Purkinje cell (primary cell): ENCODE data around the gene SPG7. TPM values are rescaled to one million over a fixed set of nuclear protein-coding genes. Genes with fewer than 3 reads are reported as not detected.

Experiments
- polyA plus RNA-seq: library from polyadenylated mRNA; unstranded; fragments of >200 nt; fragmentation: Nextera tagmentation; gene quantifications from 2 replicates; pipeline ENCODE4 v1.2.1, GENCODE V29; 2014

Gene SPG7
- 11.3 and 21.1 TPM in 2 replicates for polyA plus RNA-seq

DNA sequence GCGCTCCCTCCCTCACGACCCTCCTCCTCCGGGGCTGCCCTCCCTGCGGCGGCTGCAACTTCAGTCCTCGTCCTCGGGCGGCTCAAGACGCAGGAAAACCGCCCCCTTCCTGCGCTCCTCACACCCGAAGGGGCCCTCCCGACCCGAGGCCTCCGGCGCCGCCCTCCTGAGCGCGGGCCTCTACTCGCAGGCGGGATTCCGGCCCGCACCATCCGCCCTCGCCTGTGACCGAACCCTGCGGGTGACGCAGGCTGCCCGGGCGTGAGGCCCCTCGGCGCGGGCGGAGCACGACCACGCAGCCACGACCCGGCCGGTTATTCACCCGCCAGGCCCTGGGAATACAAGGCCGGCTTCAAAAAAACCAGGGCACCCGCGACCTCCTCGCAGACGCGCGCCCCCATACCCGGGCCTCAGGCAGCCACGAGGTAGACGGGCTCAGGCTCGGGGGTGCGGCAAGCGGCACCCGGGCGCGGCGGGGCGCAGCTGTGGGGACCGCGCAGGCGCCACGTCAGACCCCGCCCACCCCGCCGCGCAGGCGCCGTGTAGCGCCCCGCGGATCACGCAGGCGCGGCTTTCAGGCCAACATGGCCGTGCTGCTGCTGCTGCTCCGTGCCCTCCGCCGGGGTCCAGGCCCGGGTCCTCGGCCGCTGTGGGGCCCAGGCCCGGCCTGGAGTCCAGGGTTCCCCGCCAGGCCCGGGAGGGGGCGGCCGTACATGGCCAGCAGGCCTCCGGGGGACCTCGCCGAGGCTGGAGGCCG is at the start of gene SPG7:
Gene SPG7, plus strand, starts transcription at position 570 of the 757 bp plus-strand sequence. Its CDS starts 15 bp downstream, at position 585.

DNA sequence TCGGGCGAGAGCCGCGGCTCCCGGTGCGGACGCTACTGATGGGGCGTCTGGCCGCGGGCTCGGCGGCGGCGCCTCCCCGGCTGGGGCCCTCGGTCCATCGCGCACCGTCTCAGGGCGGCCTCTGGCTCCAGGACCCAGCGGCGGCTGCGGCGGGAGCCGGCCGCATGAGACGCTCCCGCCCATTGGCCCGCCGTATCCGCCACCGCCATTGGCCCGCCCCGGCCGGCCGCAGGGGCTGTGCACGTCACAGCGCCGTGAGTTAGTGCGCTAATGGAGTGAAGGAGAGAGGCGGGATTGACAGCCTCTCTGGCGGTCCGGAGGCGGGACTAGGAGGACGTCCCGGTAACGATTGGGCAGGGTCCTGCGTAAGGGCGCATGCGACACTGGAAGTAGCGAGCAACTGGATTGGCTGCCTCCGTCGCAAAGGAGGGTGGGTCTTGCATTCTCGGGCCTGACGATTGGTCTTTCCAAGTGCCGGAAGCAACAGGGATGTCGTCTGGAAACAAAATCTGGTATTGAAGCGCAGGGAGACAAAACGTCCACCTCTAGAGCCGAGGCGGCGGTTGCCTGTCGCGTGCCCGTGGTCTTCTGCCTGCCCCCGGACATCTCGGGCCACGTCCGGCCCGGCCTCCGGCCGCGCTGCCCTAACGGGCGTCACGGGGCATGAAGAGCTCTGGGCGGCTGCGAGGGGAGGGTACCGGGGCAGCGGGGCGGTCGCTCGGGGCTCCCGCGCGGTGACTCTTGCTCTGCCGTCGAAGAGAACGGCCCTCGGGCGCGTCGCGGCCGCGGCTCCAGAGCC is 17.6 kb upstream of the SPG7 start, which contains the start of gene ANKRD11:
Gene ANKRD11, minus strand, starts transcription at position 123 of the 799 bp plus-strand sequence. CDS start 173,542 bp downstream, outside the sequence.

DNA sequence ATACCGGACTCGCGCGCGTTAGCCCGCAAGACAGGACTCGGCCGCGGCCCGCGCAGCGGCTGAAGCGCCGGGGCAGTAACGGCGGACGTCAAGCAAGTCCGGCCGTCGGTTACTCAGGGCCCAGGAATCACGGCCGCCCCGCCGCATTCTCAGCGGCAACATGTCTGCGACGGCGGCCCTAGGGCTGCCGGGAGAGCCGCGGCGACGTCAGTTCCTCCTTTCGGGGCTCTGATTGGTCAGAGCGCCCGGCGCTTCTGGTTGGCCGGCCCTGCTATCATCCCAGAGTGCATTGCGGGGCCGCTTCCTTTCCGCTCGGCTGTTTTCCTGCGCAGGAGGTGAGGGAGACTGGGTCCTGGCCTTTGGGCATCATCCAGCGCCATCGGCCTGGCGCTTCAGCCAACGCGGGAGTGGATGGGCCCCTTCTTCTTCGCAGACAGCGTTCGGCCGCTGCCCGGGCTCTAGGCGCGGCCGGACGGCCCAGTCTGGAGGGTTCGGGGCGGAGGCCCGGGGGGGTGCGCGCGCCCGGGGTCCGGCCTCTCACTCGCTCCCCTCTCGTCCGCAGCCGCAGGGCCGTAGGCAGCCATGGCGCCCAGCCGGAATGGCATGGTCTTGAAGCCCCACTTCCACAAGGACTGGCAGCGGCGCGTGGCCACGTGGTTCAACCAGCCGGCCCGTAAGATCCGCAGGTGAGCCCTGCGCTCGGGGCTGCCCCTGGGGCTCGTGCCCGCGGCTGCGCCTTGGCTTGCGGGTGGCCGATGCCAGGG is 52.4 kb downstream of the SPG7 start, which contains the start of gene RPL13:
Gene RPL13, plus strand, starts transcription at position 305 of the 764 bp plus-strand sequence. Its CDS starts 278 bp downstream, at position 583.

DNA sequence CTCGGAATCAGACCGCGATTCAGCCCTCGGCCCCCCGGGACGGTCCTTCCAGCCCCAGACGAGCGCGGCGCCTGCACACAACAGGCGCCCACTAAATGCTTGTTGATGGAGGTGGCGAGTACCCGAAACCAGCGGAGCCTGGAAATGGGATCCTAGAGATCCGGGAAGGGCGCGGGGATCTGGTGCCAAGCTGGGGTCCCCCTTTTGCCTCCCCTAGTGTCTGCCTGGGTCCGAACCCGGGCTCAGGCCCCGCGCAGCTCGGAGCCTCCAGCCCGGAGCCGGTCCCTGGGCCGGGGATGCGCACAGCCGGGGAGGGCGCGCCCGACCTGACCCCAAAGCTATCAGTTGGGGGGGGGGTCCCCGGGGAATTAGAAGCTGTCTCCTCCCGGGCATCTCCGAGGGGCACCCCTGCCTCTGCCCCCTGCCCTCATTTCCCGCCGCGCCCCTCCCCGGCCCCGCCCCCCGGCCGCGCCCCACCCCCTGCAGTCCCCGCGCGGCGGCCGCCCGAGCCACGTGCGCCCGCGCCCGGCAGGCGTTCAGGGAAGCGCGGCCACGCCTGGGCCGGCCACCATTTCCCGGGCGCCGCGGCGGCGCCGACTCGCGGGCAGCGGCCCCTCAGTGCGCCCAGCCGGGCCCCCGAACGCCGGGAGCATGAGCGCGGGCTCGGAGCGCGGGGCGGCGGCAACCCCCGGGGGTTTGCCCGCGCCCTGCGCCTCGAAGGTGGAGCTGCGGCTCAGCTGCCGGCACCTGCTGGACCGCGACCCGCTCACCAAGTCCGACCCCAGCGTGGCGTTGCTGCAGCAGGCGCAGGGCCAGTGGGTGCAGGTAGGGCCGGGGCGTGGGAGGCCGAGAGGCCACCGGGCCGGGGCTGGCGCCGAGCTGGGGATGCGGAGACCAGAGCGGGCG is 67.3 kb downstream of the SPG7 start, which contains the start of gene CPNE7:
Gene CPNE7, plus strand, starts transcription at position 512 of the 906 bp plus-strand sequence. Its CDS starts 140 bp downstream, at position 652.

Other genes starting within 250 kb of the SPG7 start
- 15.4 and 16.0 TPM in 2 replicates for gene ANKRD11, start 17.8 kb upstream of the SPG7 start, polyA plus RNA-seq
- gene RPL13, start 52.3 kb downstream of the SPG7 start, polyA plus RNA-seq = 137 and 156 TPM in 2 replicates
- gene CPNE7, start 67.4 kb downstream of the SPG7 start, polyA plus RNA-seq = 0.71 TPM in 1 of 2 replicates, not detected in the other
- gene DPEP1, start 105.2 kb downstream of the SPG7 start, polyA plus RNA-seq = not detected in 2 replicates
- gene CHMP1A, start 149.3 kb downstream of the SPG7 start, polyA plus RNA-seq = 2.6 and 4.8 TPM in 2 replicates
- 2.5 and 5.0 TPM in 2 replicates for gene SPATA33, start 149.4 kb downstream of the SPG7 start, polyA plus RNA-seq
- gene CDK10, start 178.3 kb downstream of the SPG7 start, polyA plus RNA-seq = 3.4 and 4.0 TPM in 2 replicates
- 0.73 and 1.2 TPM in 2 replicates for gene SPATA2L, start 193.3 kb downstream of the SPG7 start, polyA plus RNA-seq
- 1.3 and 1.6 TPM in 2 replicates for gene VPS9D1, start 212.5 kb downstream of the SPG7 start, polyA plus RNA-seq
- gene ZNF276, start 213.1 kb downstream of the SPG7 start, polyA plus RNA-seq = 0.13 and 0.69 TPM in 2 replicates